H9 (cell line): Measurements from ENCODE around the gene STN1. TPM values are rescaled to one million over a fixed set of nuclear protein-coding genes. Genes with fewer than 3 reads are reported as not detected.

Source experiments
- DNase-seq: peaks from one replicate; pipeline ENCODE4 v3.0.0-alpha.2; 2017
- H2AFZ ChIP-seq: one replicate; pipeline ENCODE4 v1.6.1; 2013; ENCODE audit warnings: mild to moderate bottlenecking, low read length, control low read depth, moderate library complexity
- H2AK5ac ChIP-seq: 2 replicates; pipeline ENCODE4 v1.6.1; 2013; ENCODE audit warnings: low read length, control low read depth, mixed read lengths; ENCODE audit not compliant: insufficient read length
- H2BK120ac ChIP-seq: one replicate; pipeline ENCODE4 v1.6.1; 2013; ENCODE audit warnings: low read depth, mild to moderate bottlenecking, low read length, control low read depth, inconsistent platforms; ENCODE audit not compliant: poor library complexity, severe bottlenecking
- H2BK12ac ChIP-seq: 2 replicates; pipeline ENCODE4 v1.6.1; 2013; ENCODE audit warnings: low read length, control low read depth, mixed read lengths, low read depth; ENCODE audit not compliant: insufficient read length
- H2BK15ac ChIP-seq: 2 replicates; pipeline ENCODE4 v1.6.1; 2013; ENCODE audit warnings: low read depth, low read length, control low read depth
- H2BK20ac ChIP-seq: one replicate; pipeline ENCODE4 v1.6.1; 2013; ENCODE audit warnings: low read depth, mild to moderate bottlenecking, low read length, control low read depth, inconsistent platforms; ENCODE audit not compliant: poor library complexity, severe bottlenecking
- H2BK5ac ChIP-seq: 2 replicates; pipeline ENCODE4 v1.6.1; 2013; ENCODE audit warnings: low read length, control low read depth, mixed read lengths; ENCODE audit not compliant: insufficient read length
- H3K14ac ChIP-seq: 2 replicates; pipeline ENCODE4 v1.6.1; 2013; ENCODE audit warnings: low read length, control low read depth; ENCODE audit not compliant: insufficient read depth
- H3K18ac ChIP-seq: 2 replicates; pipeline ENCODE4 v1.6.1; 2013; ENCODE audit warnings: low read depth, mild to moderate bottlenecking, mixed read lengths, low read length, control low read depth; ENCODE audit not compliant: insufficient read length
- H3K23ac ChIP-seq: 2 replicates; pipeline ENCODE4 v1.6.1; 2013; ENCODE audit warnings: low read length, control low read depth, mixed read lengths, low read depth; ENCODE audit not compliant: insufficient read length
- H3K23me2 ChIP-seq: 2 replicates; pipeline ENCODE4 v1.6.1; 2013; ENCODE audit warnings: low read depth, mild to moderate bottlenecking, mixed read lengths, low read length, control low read depth; ENCODE audit not compliant: insufficient read length, poor library complexity, severe bottlenecking
- H3K27ac ChIP-seq: 2 replicates; pipeline ENCODE4 v1.5.1; 2013; ENCODE audit warnings: low read length, control low read depth, mixed read lengths, low read depth; ENCODE audit not compliant: insufficient read length
- H3K27me3 ChIP-seq: 2 replicates; pipeline ENCODE4 v1.6.1; 2013; ENCODE audit warnings: low read length, control low read depth, inconsistent platforms; ENCODE audit not compliant: insufficient read depth
- H3K4ac ChIP-seq: 2 replicates; pipeline ENCODE4 v1.6.1; 2013; ENCODE audit warnings: low read depth, mild to moderate bottlenecking, control low read depth, inconsistent platforms, low read length, moderate library complexity
- H3K4me1 ChIP-seq: 2 replicates; pipeline ENCODE4 v1.6.1; 2013; ENCODE audit warnings: low read length, control low read depth, inconsistent platforms; ENCODE audit not compliant: insufficient read depth
- H3K4me2 ChIP-seq: 2 replicates; pipeline ENCODE4 v1.6.1; 2013; ENCODE audit warnings: low read length, control low read depth, mixed read lengths; ENCODE audit not compliant: insufficient read length, insufficient read depth
- H3K56ac ChIP-seq: 2 replicates; pipeline ENCODE4 v1.6.1; 2013; ENCODE audit warnings: low read depth, mild to moderate bottlenecking, mixed read lengths, low read length, control low read depth; ENCODE audit not compliant: insufficient read length
- H3K79me1 ChIP-seq: 2 replicates; pipeline ENCODE4 v1.6.1; 2013; ENCODE audit warnings: low read depth, mild to moderate bottlenecking, moderate library complexity, low read length, control low read depth, inconsistent platforms; ENCODE audit not compliant: insufficient read depth, poor library complexity, severe bottlenecking
- H3K79me2 ChIP-seq: 2 replicates; pipeline ENCODE4 v1.6.1; 2013; ENCODE audit warnings: low read length, control low read depth, inconsistent platforms; ENCODE audit not compliant: insufficient read depth
- H3K9ac ChIP-seq: 2 replicates; pipeline ENCODE4 v1.6.1; 2013; ENCODE audit warnings: low read length, control low read depth, mixed read lengths; ENCODE audit not compliant: insufficient read length; ENCODE audit errors: extremely low read depth
- H3K9me3 ChIP-seq: one replicate; pipeline ENCODE4 v1.6.1; 2013; ENCODE audit warnings: low read depth, low read length, inconsistent platforms; ENCODE audit not compliant: control insufficient read depth
- H3T11ph ChIP-seq: one replicate; pipeline ENCODE4 v1.6.1; 2013; ENCODE audit warnings: mild to moderate bottlenecking, low read length, control low read depth, inconsistent platforms
- H4K20me1 ChIP-seq: one replicate; pipeline ENCODE4 v1.6.1; 2013; ENCODE audit not compliant: control insufficient read depth, insufficient read length, insufficient read depth
- H4K5ac ChIP-seq: 2 replicates; pipeline ENCODE4 v1.6.1; 2013; ENCODE audit warnings: low read depth, mild to moderate bottlenecking, mixed read lengths, low read length, control low read depth; ENCODE audit not compliant: insufficient read length
- H4K8ac ChIP-seq: replicated peaks from 2 replicates; pipeline ENCODE4 v1.6.1; 2013; ENCODE audit warnings: low read length, control low read depth, mixed read lengths, low read depth; ENCODE audit not compliant: insufficient read length
- H4K91ac ChIP-seq: 2 replicates; pipeline ENCODE4 v1.6.1; 2013; ENCODE audit warnings: low read depth, mild to moderate bottlenecking, moderate library complexity, mixed read lengths, low read length, control low read depth; ENCODE audit not compliant: insufficient read length
- H3K27ac Mint-ChIP-seq, 3 experiments: 2 replicates in 2 of 3; 3 replicates in 1 of 3; pipeline ENCODE4 v1.8.0; 2020 to 2021; ENCODE audit warnings: mixed read lengths in 3 of 3, mild to moderate bottlenecking in 1 of 3, moderate library complexity in 1 of 3
- H3K27me3 Mint-ChIP-seq: 2 replicates; pipeline ENCODE4 v1.8.0; 2021; ENCODE audit warnings: low read depth, mild to moderate bottlenecking, moderate library complexity, mixed read lengths
- H3K36me3 Mint-ChIP-seq, 3 experiments: 2 replicates in 2 of 3; 3 replicates in 1 of 3; pipeline ENCODE4 v1.8.0; 2020 to 2021; ENCODE audit warnings: low read depth in 3 of 3, mixed read lengths in 3 of 3; ENCODE audit not compliant: insufficient read depth in 1 of 3
- H3K4me1 Mint-ChIP-seq, 2 experiments: 2 replicates each; pipeline ENCODE4 v1.8.0; 2020; ENCODE audit warnings: mixed read lengths in 2 of 2
- H3K4me3 Mint-ChIP-seq, 2 experiments: 2 replicates in 1 of 2; 3 replicates in 1 of 2; pipeline ENCODE4 v1.8.0; 2020 to 2021; ENCODE audit warnings: mild to moderate bottlenecking in 2 of 2, mixed read lengths in 2 of 2, moderate library complexity in 1 of 2
- H3K9me3 Mint-ChIP-seq, 2 experiments: 2 replicates in 1 of 2; 3 replicates in 1 of 2; pipeline ENCODE4 v1.8.0; 2020; ENCODE audit warnings: mild to moderate bottlenecking in 2 of 2, mixed read lengths in 2 of 2, moderate library complexity in 1 of 2
- CTCF ChIP-seq: fragments of 200-600 bp; sonication (generic); conservative IDR thresholded peaks from 3 replicates; pipeline ENCODE4 v1.8.0; 2021; ENCODE audit warnings: antibody characterized with exemption, mild to moderate bottlenecking
- WGBS: extraction: QIAGEN DNeasy Blood & Tissue Kit; methylation state at CpG from one replicate; pipeline ENCODE4 v1.1.7; 2013; ENCODE audit warnings: missing lambda C conversion rate, low lambda C conversion rate, mixed read lengths; ENCODE audit not compliant: insufficient read length; ENCODE audit errors: extremely low coverage; 5-methylcytosine and 5-hydroxymethylcytosine counted together
- total RNA-seq: library from RNA; stranded (reverse); gene quantifications from 2 replicates; pipeline ENCODE4 v1.2.1, GENCODE V29; 2021

STN1 gene
- total RNA-seq, 1 experiment from 2014 or later = 11.3 TPM

GRCh38 chr10:103899312-103899711 lies 18.7 kb downstream of the STN1 start:
- no peak overlapping the region for H4K5ac ChIP-seq
- no peak overlapping the region for H3K23ac ChIP-seq
- Mint-ChIP-seq H3K4me1 (peaks cover 9 to 11% of the 10 kb centered on the region in 2 experiments), H3K27me3 (no peaks in the 10 kb centered on the region), H3K36me3 (peaks cover 0 to 13% (median 9%) of the 10 kb centered on the region in 3 experiments; a peak in 5 of 7 replicates), H3K4me3 (no peak overlapping the region), H3K9me3 (no peaks in the 10 kb centered on the region), H3K27ac (no peak overlapping the region)
- no peak overlapping the region for H3K27ac ChIP-seq
- H3K23me2 ChIP-seq = no peaks in the 10 kb centered on the region
- H4K20me1 ChIP-seq = no peaks in the 10 kb centered on the region
- H3K4me1 ChIP-seq = no peaks in the 10 kb centered on the region
- no peak overlapping the region for H2BK120ac ChIP-seq
- no peaks in the 10 kb centered on the region for H3K27me3 ChIP-seq
- H3K4ac ChIP-seq = no peak overlapping the region
- no peak overlapping the region for H3T11ph ChIP-seq
- no peak overlapping the region for H4K91ac ChIP-seq
- no peak for TF ChIP-seq CTCF
- no peak overlapping the region for H4K8ac ChIP-seq
- no peak overlapping the region for H3K56ac ChIP-seq
- no peaks in the 10 kb centered on the region for H3K79me2 ChIP-seq
- no peak overlapping the region for H3K4me2 ChIP-seq
- H3K14ac ChIP-seq = no peak overlapping the region
- no CpG with 5 or more reads among the region's 5 CpGs for WGBS
- no peak overlapping the region for H2BK20ac ChIP-seq
- no peak overlapping the region for H2AK5ac ChIP-seq
- no peak overlapping the region for H3K9ac ChIP-seq
- DNase-seq = no peak
- H2BK15ac ChIP-seq = no peak overlapping the region
- no peak overlapping the region for H2BK12ac ChIP-seq
- H3K9me3 ChIP-seq = no peaks in the 10 kb centered on the region
- no peak overlapping the region for H2AFZ ChIP-seq
- no peaks in the 10 kb centered on the region for H3K79me1 ChIP-seq
- H3K18ac ChIP-seq = no peak overlapping the region
- H2BK5ac ChIP-seq = no peak overlapping the region
